CD4-positive, CD25-positive, alpha-beta regulatory T cell (primary cell): ENCODE results near the gene FRMPD4. TPM values are rescaled to one million over a fixed set of nuclear protein-coding genes. Genes with fewer than 3 reads are reported as not detected.
"Not testable (repeated sequence)": the region's sequence is repeated elsewhere in the genome, so short reads cannot be mapped to it uniquely, and the experiment has no call there.

Experiments used
- ATAC-seq, 2 donors: fragments of 150-1000 bp; cut with Tn5 transposase; one replicate each; pipeline ENCODE4 v1.10.0; 2021; ENCODE audit warnings: low read depth in 2 of 2, moderate number of reproducible peaks in 2 of 2, moderate library complexity in 1 of 2
- DNase-seq, 3 donors: peaks; one replicate each; pipeline versions ENCODE4 v3.0.0 to v3.0.0-alpha.2; 2012 to 2022; ENCODE audit warnings: mixed read lengths in 1 of 3
- H3K27ac ChIP-seq: one replicate; pipeline ENCODE4 v1.7.0; 2013; ENCODE audit warnings: mild to moderate bottlenecking, low read length; ENCODE audit not compliant: insufficient read depth, poor library complexity, severe bottlenecking
- H3K27me3 ChIP-seq: one replicate; pipeline ENCODE4 v1.7.0; 2013; ENCODE audit warnings: low read length; ENCODE audit not compliant: control insufficient read depth, insufficient read depth
- H3K36me3 ChIP-seq: one replicate; pipeline ENCODE4 v1.7.0; 2013; ENCODE audit warnings: mild to moderate bottlenecking, low read length, moderate library complexity; ENCODE audit not compliant: control insufficient read depth, insufficient read depth
- H3K4me1 ChIP-seq: 2 replicates; pipeline ENCODE4 v1.7.0; 2013; ENCODE audit warnings: mild to moderate bottlenecking, low read length; ENCODE audit not compliant: insufficient read depth, control insufficient read depth, poor library complexity, severe bottlenecking
- H3K4me3 ChIP-seq: one replicate; pipeline ENCODE4 v1.7.0; 2013; ENCODE audit warnings: low read depth, mild to moderate bottlenecking, low read length, moderate library complexity
- H3K9me3 ChIP-seq, 2 experiments: 1 replicate in 1 of 2; 2 replicates in 1 of 2; pipeline ENCODE4 v1.7.0; 2013; ENCODE audit warnings: low read length in 2 of 2, mild to moderate bottlenecking in 1 of 2, moderate library complexity in 1 of 2; ENCODE audit not compliant: control insufficient read depth in 2 of 2
- H3K27ac Mint-ChIP-seq, 3 donors: one replicate each; pipeline ENCODE4 v1.8.0; 2020 to 2022; ENCODE audit warnings: mild to moderate bottlenecking in 3 of 3, mixed read lengths in 3 of 3, moderate library complexity in 2 of 3
- H3K27me3 Mint-ChIP-seq: one replicate; pipeline ENCODE4 v1.8.0; 2022; ENCODE audit warnings: mild to moderate bottlenecking, mixed read lengths
- H3K36me3 Mint-ChIP-seq: one replicate; pipeline ENCODE4 v1.8.0; 2020; ENCODE audit warnings: mixed read lengths
- H3K4me1 Mint-ChIP-seq, 4 donors: one replicate each; pipeline ENCODE4 v1.8.0; 2020 to 2022; ENCODE audit warnings: mixed read lengths in 4 of 4, mild to moderate bottlenecking in 1 of 4
- H3K4me3 Mint-ChIP-seq, 4 donors: one replicate each; pipeline ENCODE4 v1.8.0; 2020 to 2022; ENCODE audit warnings: mild to moderate bottlenecking in 4 of 4, mixed read lengths in 4 of 4, moderate library complexity in 3 of 4
- H3K9me3 Mint-ChIP-seq, 7 donors: one replicate each; pipeline ENCODE4 v1.8.0; 2020 to 2022; ENCODE audit warnings: mixed read lengths in 7 of 7, mild to moderate bottlenecking in 3 of 7, moderate library complexity in 2 of 7
- polyA plus RNA-seq, 4 donors: library from polyadenylated mRNA; unstranded; fragments of 300-500 nt; fragmentation: Illumina TruSeq; gene quantifications; one replicate each; pipeline ENCODE4 v1.2.3, GENCODE V29; 2021
- total RNA-seq: library from RNA; stranded (reverse); gene quantifications from one replicate; pipeline ENCODE4 v1.2.3, GENCODE V29; 2022

FRMPD4 gene
- total and polyA plus RNA-seq, 5 donors from 2014 or later = not detected

DNA sequence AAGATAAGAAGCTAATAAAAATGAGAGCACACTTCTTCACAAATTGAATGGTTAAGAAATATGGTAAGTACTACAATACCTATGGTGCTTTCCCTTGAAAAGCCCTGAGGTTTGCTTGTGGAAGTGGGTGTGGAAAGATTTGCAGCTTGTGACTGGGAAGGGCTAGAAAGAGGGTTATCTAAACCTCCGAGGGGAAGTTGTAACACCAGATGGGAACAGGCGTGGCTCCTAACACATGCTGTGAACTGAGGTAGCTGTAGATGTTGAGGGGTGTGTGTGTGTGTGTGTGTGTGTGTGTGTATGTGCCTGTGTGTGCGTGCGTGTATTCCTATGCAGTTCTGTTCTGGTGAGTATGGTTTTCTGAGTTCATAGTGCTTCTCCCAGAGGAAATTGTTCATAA is 21.5 kb downstream of the FRMPD4 start:
- no peaks in the 10 kb centered on the region for H3K4me1 Mint-ChIP-seq
- no peak overlapping the region for H3K27ac Mint-ChIP-seq
- Histone ChIP-seq H3K9me3 (no peaks in the 10 kb centered on the region), H3K36me3 (no peaks in the 10 kb centered on the region), H3K4me3 (no peak overlapping the region), H3K4me1 (no peaks in the 10 kb centered on the region), H3K27ac (no peak overlapping the region), H3K27me3 (no peaks in the 10 kb centered on the region)
- H3K9me3 Mint-ChIP-seq = peaks cover 0 to 2% (median 0%) of the 10 kb centered on the region in 7 donors
- no peak overlapping the region for H3K4me3 Mint-ChIP-seq
- no peak for DNase-seq
- ATAC-seq = no peak
- no peaks in the 10 kb centered on the region for H3K36me3 Mint-ChIP-seq
- H3K27me3 Mint-ChIP-seq = no peaks in the 10 kb centered on the region

DNA sequence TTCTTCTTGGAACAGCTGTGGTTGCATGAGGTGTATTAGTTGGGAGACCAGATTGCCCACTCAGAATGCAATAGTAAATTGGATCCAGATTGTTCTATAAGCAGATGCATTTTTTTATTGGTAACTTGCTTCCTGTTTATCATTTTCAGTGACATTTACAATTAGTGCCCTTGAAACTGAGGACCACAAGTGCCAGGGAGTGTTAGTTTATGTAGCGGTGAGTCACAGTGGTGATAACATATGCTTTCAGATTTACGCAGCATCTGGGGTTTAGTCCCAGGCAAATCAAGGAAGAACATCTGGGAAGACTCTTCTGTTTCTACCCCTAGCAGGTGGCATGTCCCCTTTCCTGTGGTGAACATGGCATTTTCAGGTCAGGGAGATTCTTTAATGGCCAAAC is 24.1 kb downstream of the FRMPD4 start:
- Mint-ChIP-seq H3K27me3 (no peaks in the 10 kb centered on the region), H3K27ac (no peak overlapping the region), H3K9me3 (peaks cover 0 to 2% (median 0%) of the 10 kb centered on the region in 7 donors), H3K4me1 (no peaks in the 10 kb centered on the region), H3K4me3 (no peak overlapping the region), H3K36me3 (no peaks in the 10 kb centered on the region)
- Histone ChIP-seq H3K27me3 (no peaks in the 10 kb centered on the region), H3K27ac (no peak overlapping the region), H3K4me1 (no peaks in the 10 kb centered on the region), H3K9me3 (no peaks in the 10 kb centered on the region), H3K4me3 (no peak overlapping the region), H3K36me3 (no peaks in the 10 kb centered on the region)
- DNase-seq (no peak), ATAC-seq (no peak)

DNA sequence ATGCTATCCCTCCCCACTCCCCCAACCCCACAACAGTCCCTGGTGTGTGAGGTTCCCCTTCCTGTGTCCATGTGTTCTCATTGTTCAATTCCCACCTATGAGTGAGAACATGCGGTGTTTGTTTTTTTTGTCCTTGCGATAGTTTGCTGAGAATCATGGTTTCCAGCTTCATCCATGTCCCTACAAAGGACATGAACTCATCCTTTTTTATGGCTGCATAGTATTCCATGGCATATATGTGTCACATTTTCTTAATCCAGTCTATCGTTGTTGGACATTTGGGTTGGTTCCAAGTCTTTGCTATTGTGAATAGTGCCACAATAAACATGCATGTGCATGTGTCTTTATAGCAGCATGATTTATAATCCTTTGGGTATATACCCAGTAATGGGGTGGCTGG is 25.9 kb downstream of the FRMPD4 start:
- not testable (repeated sequence) for H3K36me3 ChIP-seq, H3K27me3 Mint-ChIP-seq, DNase-seq, H3K36me3 Mint-ChIP-seq, H3K27me3 ChIP-seq, H3K4me1 Mint-ChIP-seq, H3K4me3 Mint-ChIP-seq, ATAC-seq, H3K9me3 Mint-ChIP-seq, H3K27ac ChIP-seq, H3K9me3 ChIP-seq, H3K4me3 ChIP-seq, H3K27ac Mint-ChIP-seq, H3K4me1 ChIP-seq

DNA sequence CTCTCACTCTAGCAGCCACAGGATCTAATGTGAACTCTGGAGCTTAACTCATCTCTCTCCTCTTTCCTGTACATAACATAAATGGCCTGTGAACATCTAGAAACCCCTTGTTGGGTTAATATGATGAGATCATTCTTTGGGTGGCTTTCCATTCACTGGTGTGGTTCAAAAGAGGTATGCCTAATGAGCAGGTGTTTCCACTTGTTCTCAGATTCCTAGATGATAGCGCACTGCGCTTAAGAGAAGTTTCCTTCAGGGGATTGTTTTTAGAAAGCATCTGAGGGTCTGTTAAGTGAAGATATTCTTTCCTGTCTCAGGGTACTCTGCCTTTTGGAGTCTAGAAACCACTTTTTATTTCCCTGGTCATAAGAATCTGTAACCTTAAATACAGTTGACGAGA is 32.5 kb downstream of the FRMPD4 start:
- Histone ChIP-seq H3K27me3 (no peaks in the 10 kb centered on the region), H3K36me3 (no peaks in the 10 kb centered on the region), H3K4me1 (no peaks in the 10 kb centered on the region), H3K27ac (no peak overlapping the region), H3K9me3 (no peaks in the 10 kb centered on the region), H3K4me3 (no peak overlapping the region)
- no peaks in the 10 kb centered on the region for H3K27me3 Mint-ChIP-seq
- H3K4me3 Mint-ChIP-seq = no peak overlapping the region
- H3K4me1 Mint-ChIP-seq = no peaks in the 10 kb centered on the region
- no peaks in the 10 kb centered on the region for H3K36me3 Mint-ChIP-seq
- H3K9me3 Mint-ChIP-seq = peaks cover 0 to 4% (median 0%) of the 10 kb centered on the region in 7 donors
- H3K27ac Mint-ChIP-seq = no peak overlapping the region
- DNase-seq (no peak), ATAC-seq (no peak)

DNA sequence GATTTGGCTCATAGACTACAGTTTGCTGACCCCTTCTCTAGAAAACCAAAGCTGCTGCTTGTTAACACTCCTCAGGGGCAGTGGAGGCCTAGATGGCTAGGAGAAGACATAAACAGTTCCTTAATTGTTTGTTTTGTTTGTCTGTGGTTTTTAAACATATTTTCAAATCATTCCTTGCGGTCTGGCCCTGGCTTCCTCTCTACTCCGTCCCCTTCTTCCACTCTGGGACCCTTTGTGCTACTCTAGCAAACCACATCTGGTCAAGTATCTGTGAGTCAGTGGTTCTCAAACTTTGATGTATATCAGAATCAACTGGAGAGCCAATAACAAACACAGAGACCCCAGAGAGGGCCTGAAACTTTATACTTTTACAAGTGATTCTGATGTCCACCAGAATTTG is 36.1 kb downstream of the FRMPD4 start:
- no peaks in the 10 kb centered on the region for H3K27me3 ChIP-seq
- ATAC-seq (no peak), DNase-seq (no peak)
- no peaks in the 10 kb centered on the region for H3K4me1 Mint-ChIP-seq
- no peak overlapping the region for H3K4me3 ChIP-seq
- no peaks in the 10 kb centered on the region for H3K36me3 Mint-ChIP-seq
- no peak overlapping the region for H3K27ac Mint-ChIP-seq
- H3K4me1 ChIP-seq = no peaks in the 10 kb centered on the region
- no peak overlapping the region for H3K4me3 Mint-ChIP-seq
- H3K36me3 ChIP-seq = no peaks in the 10 kb centered on the region
- H3K27me3 Mint-ChIP-seq = no peaks in the 10 kb centered on the region
- H3K9me3 ChIP-seq = no peaks in the 10 kb centered on the region
- peaks cover 0 to 4% (median 0%) of the 10 kb centered on the region in 7 donors for H3K9me3 Mint-ChIP-seq
- no peak overlapping the region for H3K27ac ChIP-seq

DNA sequence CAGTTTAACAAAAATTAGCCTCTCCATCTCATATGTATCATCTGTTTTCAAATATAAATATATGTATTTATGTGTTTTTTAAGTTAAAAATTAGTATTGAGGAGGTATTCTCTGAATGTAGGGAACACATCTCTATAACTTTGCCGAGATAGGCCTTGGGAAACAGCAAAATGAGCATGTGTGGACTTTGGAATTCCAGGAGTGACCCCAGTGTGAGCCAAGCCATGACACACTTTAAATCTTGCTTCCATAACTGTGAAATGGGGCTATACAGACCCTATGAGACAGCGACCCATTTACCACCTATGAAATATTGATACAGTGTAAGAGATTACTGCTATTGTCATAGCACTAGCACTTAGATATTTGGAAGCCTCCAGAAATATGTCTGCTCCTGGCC is 58.8 kb downstream of the FRMPD4 start:
- no peaks in the 10 kb centered on the region for H3K36me3 ChIP-seq
- H3K4me3 ChIP-seq = no peak overlapping the region
- no peak overlapping the region for H3K27ac ChIP-seq
- H3K9me3 Mint-ChIP-seq = peaks cover 0 to 8% (median 0%) of the 10 kb centered on the region in 7 donors
- no peaks in the 10 kb centered on the region for H3K27me3 ChIP-seq
- no peak overlapping the region for H3K4me3 Mint-ChIP-seq
- ATAC-seq (no peak), DNase-seq (no peak)
- no peaks in the 10 kb centered on the region for H3K27me3 Mint-ChIP-seq
- no peaks in the 10 kb centered on the region for H3K4me1 Mint-ChIP-seq
- H3K9me3 ChIP-seq = no peaks in the 10 kb centered on the region
- H3K36me3 Mint-ChIP-seq = no peaks in the 10 kb centered on the region
- no peak overlapping the region for H3K27ac Mint-ChIP-seq
- H3K4me1 ChIP-seq = no peaks in the 10 kb centered on the region

DNA sequence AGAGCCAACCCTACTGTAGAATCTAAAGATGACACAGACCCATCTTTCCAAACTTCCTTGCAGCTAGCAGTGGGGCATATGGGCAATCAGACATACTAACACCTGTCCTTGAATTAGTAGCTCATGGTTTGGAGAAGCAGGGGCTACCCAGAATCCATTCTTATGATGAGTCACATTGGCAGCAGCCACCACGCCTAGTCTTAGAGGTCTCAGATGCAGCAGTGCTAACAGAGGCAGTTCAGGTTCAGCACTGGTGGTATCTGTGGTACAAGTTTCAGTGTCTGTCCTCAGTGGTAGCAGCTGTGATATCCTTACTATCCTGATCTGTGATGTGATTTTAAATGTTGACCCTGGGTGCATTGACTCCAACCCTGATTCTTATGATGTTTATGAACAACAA is 68.1 kb downstream of the FRMPD4 start:
- H3K27ac ChIP-seq = no peak overlapping the region

DNA sequence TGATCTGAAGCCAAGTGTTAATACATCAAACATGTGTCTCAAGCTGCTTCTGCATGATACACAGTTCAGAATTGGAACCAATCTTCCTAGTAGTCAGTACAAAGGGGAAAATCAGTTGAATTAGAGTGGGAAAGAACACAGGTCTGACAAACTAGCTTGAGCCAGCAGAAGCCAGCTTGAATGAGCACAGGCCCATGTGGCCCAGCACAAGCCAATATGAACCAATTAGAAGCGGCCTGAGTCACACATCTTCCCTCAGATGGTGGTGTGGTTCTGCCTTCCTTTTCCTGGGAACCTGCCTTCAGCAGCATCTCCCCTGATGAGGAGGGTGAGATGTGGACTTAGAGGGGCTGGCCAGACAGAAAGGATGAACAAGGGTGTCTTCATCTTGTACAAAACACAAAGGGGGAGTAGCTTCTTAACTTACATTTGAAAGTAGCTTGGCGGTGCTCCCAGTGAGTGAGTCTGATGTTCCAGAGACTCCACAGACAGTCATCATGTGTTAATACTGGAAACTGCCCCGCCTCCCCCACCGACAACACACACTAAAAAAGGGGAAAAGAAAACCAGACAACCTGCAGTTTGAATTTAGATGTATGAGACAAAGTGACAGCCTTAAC is 72.0 kb downstream of the FRMPD4 start:
- Histone ChIP-seq H3K9me3 (no peaks in the 10 kb centered on the region), H3K4me3 (no peak overlapping the region), H3K27me3 (no peaks in the 10 kb centered on the region), H3K27ac (no peak overlapping the region), H3K4me1 (no peaks in the 10 kb centered on the region), H3K36me3 (no peaks in the 10 kb centered on the region)
- no peaks in the 10 kb centered on the region for H3K4me1 Mint-ChIP-seq
- H3K36me3 Mint-ChIP-seq = no peaks in the 10 kb centered on the region
- ATAC-seq = no peak
- H3K9me3 Mint-ChIP-seq = peaks cover 0 to 2% (median 0%) of the 10 kb centered on the region in 7 donors
- H3K4me3 Mint-ChIP-seq = no peak overlapping the region
- DNase-seq = no peak
- peaks cover 2% of the 10 kb centered on the region for H3K27me3 Mint-ChIP-seq
- H3K27ac Mint-ChIP-seq = no peak overlapping the region

More for the DNA sequence above, 68.1 kb downstream of the FRMPD4 start:
- Mint-ChIP-seq H3K9me3 (peaks cover 0 to 2% (median 0%) of the 10 kb centered on the region in 7 donors), H3K4me1 (no peaks in the 10 kb centered on the region), H3K27me3 (peaks cover 5% of the 10 kb centered on the region), H3K4me3 (no peak overlapping the region), H3K36me3 (no peaks in the 10 kb centered on the region), H3K27ac (no peak overlapping the region)
- ATAC-seq (no peak), DNase-seq (no peak)
- H3K9me3 ChIP-seq = no peaks in the 10 kb centered on the region
- H3K4me1 ChIP-seq = no peaks in the 10 kb centered on the region
- no peak overlapping the region for H3K4me3 ChIP-seq
- no peaks in the 10 kb centered on the region for H3K27me3 ChIP-seq
- H3K36me3 ChIP-seq = no peaks in the 10 kb centered on the region
